ENCODE data around the gene KRT1. TPM values are rescaled to one million over a fixed set of nuclear protein-coding genes. Genes with fewer than 3 reads are reported as not detected.

KRT1 gene
- total RNA-seq, 4 donors from 2014 or later: not detected

GRCh38 chr12:52666471-52666870 is 13.7 kb downstream of the KRT1 start:
- 88% methylated on average over 3 of the region's 3 CpGs for WGBS
- TF ChIP-seq POLR2A (IDR thresholded peaks at IDR 0.05; ENCODE audit: low read depth) (no peak), EP300 (IDR thresholded peaks at IDR 0.05) (no peak), POLR2AphosphoS5 (IDR thresholded peaks at IDR 0.05) (no peak)
- TF ChIP-seq, protein P1, sequence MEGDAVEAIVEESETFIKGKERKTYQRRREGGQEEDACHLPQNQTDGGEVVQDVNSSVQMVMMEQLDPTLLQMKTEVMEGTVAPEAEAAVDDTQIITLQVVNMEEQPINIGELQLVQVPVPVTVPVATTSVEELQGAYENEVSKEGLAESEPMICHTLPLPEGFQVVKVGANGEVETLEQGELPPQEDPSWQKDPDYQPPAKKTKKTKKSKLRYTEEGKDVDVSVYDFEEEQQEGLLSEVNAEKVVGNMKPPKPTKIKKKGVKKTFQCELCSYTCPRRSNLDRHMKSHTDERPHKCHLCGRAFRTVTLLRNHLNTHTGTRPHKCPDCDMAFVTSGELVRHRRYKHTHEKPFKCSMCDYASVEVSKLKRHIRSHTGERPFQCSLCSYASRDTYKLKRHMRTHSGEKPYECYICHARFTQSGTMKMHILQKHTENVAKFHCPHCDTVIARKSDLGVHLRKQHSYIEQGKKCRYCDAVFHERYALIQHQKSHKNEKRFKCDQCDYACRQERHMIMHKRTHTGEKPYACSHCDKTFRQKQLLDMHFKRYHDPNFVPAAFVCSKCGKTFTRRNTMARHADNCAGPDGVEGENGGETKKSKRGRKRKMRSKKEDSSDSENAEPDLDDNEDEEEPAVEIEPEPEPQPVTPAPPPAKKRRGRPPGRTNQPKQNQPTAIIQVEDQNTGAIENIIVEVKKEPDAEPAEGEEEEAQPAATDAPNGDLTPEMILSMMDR (IDR thresholded peaks at IDR 0.05): no peak
- Histone ChIP-seq H3K27me3 (peaks cover 0 to 30% (median 0%) of the 10 kb centered on the region in 4 donors), H3K4me1 (no peaks in the 10 kb centered on the region), H3K27ac (replicated peaks in 1 of 4) (no peak overlapping the region), H3K36me3 (no peaks in the 10 kb centered on the region), H3K4me3 (no peak overlapping the region), H3K9me3 (no peaks in the 10 kb centered on the region)
- intact Hi-C loops (cut with DNase I): no loop called here
- no peak for DNase-seq (ENCODE audit: extremely low spot score)

- TF ChIP-seq POLR2AphosphoS5 (IDR thresholded peaks at IDR 0.05): no peak
- TF ChIP-seq, protein P1 (IDR thresholded peaks at IDR 0.05): no peak
- no peak for TF ChIP-seq EP300 (IDR thresholded peaks at IDR 0.05)
- no peak for TF ChIP-seq POLR2A (IDR thresholded peaks at IDR 0.05; ENCODE audit: low read depth)
- no peak for DNase-seq (ENCODE audit: extremely low spot score)
- Histone ChIP-seq H3K27ac (replicated peaks in 1 of 4) (no peak overlapping the region), H3K36me3 (no peaks in the 10 kb centered on the region), H3K27me3 (peaks cover 0 to 36% (median 0%) of the 10 kb centered on the region in 4 donors), H3K9me3 (no peaks in the 10 kb centered on the region), H3K4me3 (no peak overlapping the region), H3K4me1 (no peaks in the 10 kb centered on the region)
- intact Hi-C loops (cut with DNase I): no loop called here
Observed at GRCh38 chr12:52663420-52663819, 16.8 kb downstream of the KRT1 start.

GRCh38 chr12:52662918-52663229 is 17.3 kb downstream of the KRT1 start:
- intact Hi-C loops (cut with DNase I): no loop called here
- Histone ChIP-seq H3K36me3 (no peaks in the 10 kb centered on the region), H3K4me3 (no peak overlapping the region), H3K27ac (replicated peaks in 1 of 4) (no peak overlapping the region), H3K27me3 (peaks cover 0 to 36% (median 0%) of the 10 kb centered on the region in 4 donors), H3K4me1 (no peaks in the 10 kb centered on the region), H3K9me3 (no peaks in the 10 kb centered on the region)
- TF ChIP-seq EP300 (IDR thresholded peaks at IDR 0.05): no peak
- no peak for TF ChIP-seq POLR2A (IDR thresholded peaks at IDR 0.05; ENCODE audit: low read depth)
- TF ChIP-seq, protein P1 (IDR thresholded peaks at IDR 0.05): no peak
- TF ChIP-seq POLR2AphosphoS5 (IDR thresholded peaks at IDR 0.05): no peak
- no peak for DNase-seq (ENCODE audit: extremely low spot score)

- H3K4me3 ChIP-seq: no peak overlapping the region
- no peaks in the 10 kb centered on the region for H3K4me1 ChIP-seq
- no peaks in the 10 kb centered on the region for H3K36me3 ChIP-seq
- intact Hi-C loops (cut with DNase I): no loop called here
- WGBS: 76% methylated on average over 10 of the region's 10 CpGs
- no peak overlapping the region for H3K27ac ChIP-seq (replicated peaks in 1 of 4)
- H3K27me3 ChIP-seq: peaks cover 0 to 31% (median 0%) of the 10 kb centered on the region in 4 donors
- H3K9me3 ChIP-seq: no peaks in the 10 kb centered on the region
- TF ChIP-seq, protein P1 (IDR thresholded peaks at IDR 0.05): no peak
- TF ChIP-seq POLR2AphosphoS5 (IDR thresholded peaks at IDR 0.05) (no peak), EP300 (IDR thresholded peaks at IDR 0.05) (no peak), POLR2A (IDR thresholded peaks at IDR 0.05; ENCODE audit: low read depth) (no peak)
- DNase-seq (ENCODE audit: extremely low spot score): no peak
Observed at GRCh38 chr12:52662093-52662917, 17.9 kb downstream of the KRT1 start.

DNA sequence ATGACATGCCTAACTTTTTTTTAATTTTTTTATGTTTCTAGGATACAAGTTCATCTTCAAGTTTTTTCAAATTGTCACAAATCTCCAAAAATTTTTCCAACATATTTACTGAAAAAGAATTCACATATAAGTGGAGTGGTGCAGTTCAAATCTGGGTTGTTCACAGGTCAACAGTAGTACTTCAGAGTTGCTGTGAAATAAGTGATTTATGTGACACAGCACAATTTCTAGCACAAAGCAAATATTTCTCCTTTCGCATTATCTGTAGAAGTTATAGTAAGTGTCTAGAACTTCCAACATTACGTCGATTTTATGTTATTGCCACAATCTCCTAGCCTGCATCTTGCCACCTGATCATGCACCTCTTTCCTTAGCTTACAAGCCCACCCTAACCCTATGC is 18.5 kb downstream of the KRT1 start:
- 82% methylated on average over 3 of the region's 3 CpGs for WGBS
- intact Hi-C loops (cut with DNase I): no loop called here
- DNase-seq (ENCODE audit: extremely low spot score): no peak
- Histone ChIP-seq H3K27me3 (peaks cover 0 to 27% (median 0%) of the 10 kb centered on the region in 4 donors), H3K27ac (replicated peaks in 1 of 4) (no peak overlapping the region), H3K9me3 (no peaks in the 10 kb centered on the region), H3K4me1 (no peaks in the 10 kb centered on the region), H3K36me3 (no peaks in the 10 kb centered on the region), H3K4me3 (no peak overlapping the region)
- TF ChIP-seq POLR2A (IDR thresholded peaks at IDR 0.05; ENCODE audit: low read depth) (no peak), EP300 (IDR thresholded peaks at IDR 0.05) (no peak)
- TF ChIP-seq, protein P1 (IDR thresholded peaks at IDR 0.05): no peak

All from esophagus muscularis mucosa (tissue), 4 donors.